Upper lobe of left lung (tissue), 4 donors: ENCODE measurements around the gene ZNF615.

ENCODE experiments used
- POLR2A ChIP-seq, 4 donors: fragments of 450-650 bp; IDR thresholded peaks; one replicate each; pipeline ENCODE4 v1.5.1; 2016 to 2017; ENCODE audit warnings: antibody characterized with exemption in 4 of 4, mild to moderate bottlenecking in 2 of 4
- TF ChIP-seq, protein P1 (sequence below), 6 experiments: fragments of 450-650 bp in 4 of 6; fragments of 200-600 bp in 2 of 6; sonication (generic) in 2 of 6; IDR thresholded peaks; one replicate each; pipeline ENCODE4 v1.5.1; 2016 to 2019; ENCODE audit warnings: antibody characterized with exemption in 6 of 6

GRCh38 chr19:51959791-51960190 lies 48.2 kb downstream of the ZNF615 start:
- TF ChIP-seq, protein P1, sequence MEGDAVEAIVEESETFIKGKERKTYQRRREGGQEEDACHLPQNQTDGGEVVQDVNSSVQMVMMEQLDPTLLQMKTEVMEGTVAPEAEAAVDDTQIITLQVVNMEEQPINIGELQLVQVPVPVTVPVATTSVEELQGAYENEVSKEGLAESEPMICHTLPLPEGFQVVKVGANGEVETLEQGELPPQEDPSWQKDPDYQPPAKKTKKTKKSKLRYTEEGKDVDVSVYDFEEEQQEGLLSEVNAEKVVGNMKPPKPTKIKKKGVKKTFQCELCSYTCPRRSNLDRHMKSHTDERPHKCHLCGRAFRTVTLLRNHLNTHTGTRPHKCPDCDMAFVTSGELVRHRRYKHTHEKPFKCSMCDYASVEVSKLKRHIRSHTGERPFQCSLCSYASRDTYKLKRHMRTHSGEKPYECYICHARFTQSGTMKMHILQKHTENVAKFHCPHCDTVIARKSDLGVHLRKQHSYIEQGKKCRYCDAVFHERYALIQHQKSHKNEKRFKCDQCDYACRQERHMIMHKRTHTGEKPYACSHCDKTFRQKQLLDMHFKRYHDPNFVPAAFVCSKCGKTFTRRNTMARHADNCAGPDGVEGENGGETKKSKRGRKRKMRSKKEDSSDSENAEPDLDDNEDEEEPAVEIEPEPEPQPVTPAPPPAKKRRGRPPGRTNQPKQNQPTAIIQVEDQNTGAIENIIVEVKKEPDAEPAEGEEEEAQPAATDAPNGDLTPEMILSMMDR (IDR thresholded peaks at IDR 0.05) = no peak
- no peak for TF ChIP-seq POLR2A (IDR thresholded peaks at IDR 0.05)
